ENCODE measurements around the gene COL11A2. TPM values are rescaled to one million over a fixed set of nuclear protein-coding genes. Genes with fewer than 3 reads are reported as not detected.

Gene COL11A2
- total RNA-seq, 2 experiments from 2014 or later: 1.0 to 1.1 TPM

DNA sequence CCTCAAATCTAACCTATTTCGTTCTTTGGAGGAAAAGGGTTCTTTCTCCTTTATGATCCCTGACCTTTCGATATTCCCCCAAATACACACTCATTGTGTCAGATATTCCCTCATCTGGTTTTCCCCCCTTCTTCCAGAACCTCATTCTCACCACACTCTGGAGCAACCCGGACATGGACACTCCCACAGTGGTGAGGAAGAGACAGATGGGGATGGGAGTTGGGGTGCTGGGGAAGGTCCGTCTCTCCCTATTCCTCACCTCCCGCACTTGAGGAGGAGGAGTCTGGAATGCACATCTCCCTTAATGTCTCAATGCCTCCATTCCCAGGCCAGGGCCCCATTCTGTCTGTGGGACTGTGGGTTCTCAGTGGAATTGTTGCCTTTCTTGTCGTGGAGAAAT, 9.7 kb upstream of the COL11A2 start:
- peaks cover 67% of the 10 kb centered on the region for H3K4me1 Mint-ChIP-seq

DNA sequence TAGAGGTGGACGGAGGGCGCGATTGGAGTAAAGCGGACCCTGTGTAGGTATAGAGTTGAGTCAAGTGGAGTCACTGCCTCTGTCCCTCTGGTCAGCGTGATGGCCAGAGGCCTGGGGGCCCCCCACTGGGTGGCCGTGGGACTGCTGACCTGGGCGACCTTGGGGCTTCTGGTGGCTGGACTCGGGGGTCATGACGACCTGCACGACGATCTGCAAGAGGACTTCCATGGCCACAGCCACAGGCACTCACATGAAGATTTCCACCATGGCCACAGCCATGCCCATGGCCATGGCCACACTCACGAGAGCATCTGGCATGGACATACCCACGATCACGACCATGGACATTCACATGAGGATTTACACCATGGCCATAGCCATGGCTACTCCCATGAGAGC, 8.9 kb upstream of the COL11A2 start:
- H3K36me3 Mint-ChIP-seq: peaks cover 36% of the 10 kb centered on the region
- H3K9me3 Mint-ChIP-seq: no peaks in the 10 kb centered on the region
- DNase-seq: no peak
- peaks cover 65% of the 10 kb centered on the region for H3K4me1 Mint-ChIP-seq
- H3K27me3 Mint-ChIP-seq: no peaks in the 10 kb centered on the region
- peak overlapping the region; percentile 98 for H3K27ac Mint-ChIP-seq
- H3K4me3 Mint-ChIP-seq: peak overlapping the region; percentile 92

More for the DNA sequence above, 9.7 kb upstream of the COL11A2 start:
- no peak for DNase-seq
- Mint-ChIP-seq H3K36me3 (peaks cover 33% of the 10 kb centered on the region), H3K4me3 (peak overlapping the region; percentile 92), H3K27me3 (no peaks in the 10 kb centered on the region), H3K9me3 (no peaks in the 10 kb centered on the region), H3K27ac (peak overlapping the region; percentile 98)

DNA sequence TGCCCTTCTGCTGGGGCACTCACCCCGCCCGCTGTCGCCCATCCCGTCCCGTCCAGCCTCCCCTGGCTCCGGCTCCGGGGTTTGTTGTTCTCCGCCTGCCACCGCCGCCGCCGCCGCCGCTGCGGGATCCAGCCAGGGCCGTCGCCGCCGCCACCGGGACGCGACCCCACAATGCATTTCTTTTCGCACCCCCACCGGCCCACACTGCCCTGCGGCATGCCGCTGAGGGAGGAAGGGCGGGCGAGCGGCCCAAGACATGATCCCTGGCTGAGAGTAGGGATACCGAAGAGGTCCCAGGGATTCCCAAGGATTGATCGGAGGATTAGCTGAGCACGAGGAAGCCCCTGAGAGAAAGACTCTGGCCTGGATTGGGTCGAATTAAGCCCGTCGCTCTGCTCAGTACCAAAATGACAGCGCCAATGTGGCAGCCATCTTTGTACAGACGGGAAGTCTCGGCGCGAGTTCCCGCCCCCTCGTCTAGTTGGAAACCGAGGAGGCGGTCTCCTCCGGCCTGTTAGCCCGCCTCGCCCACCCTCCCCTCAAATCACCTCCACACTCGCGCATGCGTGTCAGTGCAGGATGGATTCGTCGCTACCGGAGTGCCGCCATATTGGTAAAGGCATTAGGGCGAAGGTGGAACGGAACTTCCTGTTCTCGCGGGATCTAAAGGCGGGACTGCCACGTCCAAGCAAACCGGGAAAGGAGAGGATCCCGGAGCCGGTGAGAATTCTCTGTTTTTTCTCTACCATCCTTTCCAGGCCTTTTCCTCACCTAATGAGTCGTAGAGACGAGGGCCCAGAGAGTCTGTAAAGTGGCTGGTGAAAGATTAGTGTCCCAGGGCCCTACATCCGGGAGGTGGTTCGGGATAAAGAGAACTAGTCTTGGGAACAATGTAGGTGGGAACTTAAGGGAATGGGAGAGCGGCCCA, 8.2 kb upstream of the COL11A2 start, which contains the start of the genes RXRB and SLC39A7:
TSS of gene RXRB (minus strand) at position 447 of the 928 bp plus-strand sequence. CDS start at position 258, 189 bp downstream.
TSS of gene SLC39A7 (plus strand) at position 649 of the 928 bp plus-strand sequence. CDS start 379 bp downstream, outside the sequence.
- Mint-ChIP-seq H3K27me3 (no peaks in the 10 kb centered on the region), H3K4me1 (peaks cover 59% of the 10 kb centered on the region), H3K9me3 (no peaks in the 10 kb centered on the region), H3K4me3 (peak within 1 kb of the TSS; percentile 92), H3K36me3 (peaks cover 36% of the 10 kb centered on the region), H3K27ac (peak within 1 kb of the TSS; percentile 98)
- peak; percentile 97 for DNase-seq

DNA sequence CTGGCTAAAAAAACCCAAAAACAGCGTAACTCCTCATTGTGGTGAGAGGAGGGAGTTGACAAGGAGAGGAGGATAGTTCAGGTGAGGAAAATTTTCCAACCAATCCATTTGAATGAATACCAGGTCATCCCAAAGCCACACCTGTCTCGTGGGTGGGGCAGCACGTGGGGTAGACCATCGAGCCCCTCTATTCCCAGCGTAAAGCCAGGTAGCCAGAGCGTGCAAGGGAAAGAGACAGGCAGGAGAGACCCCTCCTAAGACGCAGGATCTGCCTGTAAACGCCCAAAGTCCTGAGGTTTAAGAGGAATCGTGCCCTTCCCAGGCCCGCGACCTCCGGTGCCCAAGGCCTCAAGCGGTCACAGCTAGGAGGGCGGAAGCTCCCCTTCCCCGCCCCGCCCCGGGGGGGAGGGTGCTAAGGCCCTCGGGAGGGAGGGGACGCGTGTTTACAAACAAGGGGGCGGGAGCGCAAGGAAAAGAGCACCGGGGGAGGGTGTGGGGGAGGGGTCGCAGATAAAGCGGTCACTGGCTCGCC, 7.5 kb upstream of the COL11A2 start:
- DNase-seq: peak; percentile 81
- Mint-ChIP-seq H3K9me3 (no peaks in the 10 kb centered on the region), H3K4me1 (peaks cover 54% of the 10 kb centered on the region), H3K27ac (peak overlapping the region; percentile 89), H3K4me3 (peak overlapping the region; percentile 92), H3K36me3 (peaks cover 38% of the 10 kb centered on the region), H3K27me3 (no peaks in the 10 kb centered on the region)

DNA sequence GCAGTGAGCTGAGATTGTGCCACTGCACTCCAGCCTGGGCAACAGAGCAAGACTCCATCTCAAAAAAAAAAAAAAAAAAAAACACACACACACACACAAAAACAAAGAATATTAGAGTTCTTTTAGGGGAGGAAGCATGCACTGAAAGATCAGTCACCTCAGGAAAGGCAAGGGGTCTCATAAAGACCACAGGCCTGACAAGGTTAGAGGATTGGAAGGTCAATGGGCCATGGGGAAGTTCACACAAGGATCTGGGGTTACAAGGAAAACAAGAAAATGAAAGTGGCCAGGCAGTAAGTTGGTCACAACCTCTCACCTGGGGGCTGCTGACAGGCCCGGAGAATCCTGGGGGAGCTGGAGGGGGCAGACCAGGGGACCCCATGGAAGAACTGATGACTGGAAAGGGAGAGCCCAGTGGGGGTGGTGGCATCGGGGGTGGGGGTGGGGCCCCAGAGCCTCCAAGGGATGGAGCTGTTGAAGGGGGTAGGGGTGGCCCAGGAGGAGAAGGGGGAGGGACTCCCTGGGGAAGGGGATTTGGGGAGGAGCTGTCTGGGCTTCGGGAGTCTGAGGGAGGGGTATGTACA, 6.7 kb upstream of the COL11A2 start:
- Mint-ChIP-seq H3K27me3 (no peaks in the 10 kb centered on the region), H3K9me3 (no peaks in the 10 kb centered on the region), H3K4me3 (peak overlapping the region; percentile 92), H3K36me3 (peaks cover 38% of the 10 kb centered on the region), H3K4me1 (peaks cover 52% of the 10 kb centered on the region), H3K27ac (peak overlapping the region; percentile 89)
- DNase-seq: no peak

DNA sequence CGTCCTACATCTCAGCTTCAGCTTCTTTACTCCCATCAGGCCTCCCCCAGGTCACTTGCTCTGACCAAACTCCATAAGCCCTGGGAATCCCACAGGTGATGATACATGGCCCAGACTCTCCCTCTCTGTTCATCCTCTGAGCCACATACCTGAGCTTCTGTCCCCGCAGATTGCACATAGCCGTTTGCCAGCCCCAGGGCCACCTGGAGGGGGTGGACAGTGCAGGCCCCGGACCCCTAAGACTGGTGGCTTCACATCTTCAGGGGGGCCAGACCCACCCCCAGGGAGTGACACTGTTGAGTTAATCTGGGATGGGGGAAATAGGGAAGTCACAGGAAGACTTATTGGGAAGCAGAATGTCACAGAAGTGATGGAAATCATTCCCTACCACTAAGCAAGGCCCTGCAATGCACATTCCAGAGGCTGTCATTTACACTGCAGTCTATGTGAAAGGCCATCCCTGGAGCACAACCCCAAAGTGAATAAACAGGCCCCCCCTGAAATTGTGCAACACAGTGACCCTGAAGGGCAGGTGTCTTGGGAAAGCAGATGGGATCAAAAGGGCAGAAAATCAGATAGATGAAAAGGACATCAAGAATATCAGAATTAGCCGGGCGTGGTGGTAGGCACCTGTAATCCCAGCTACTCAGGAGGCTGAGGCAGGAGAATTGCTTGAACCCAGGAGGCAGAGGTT, 6.0 kb upstream of the COL11A2 start:
- Mint-ChIP-seq H3K27ac (peak overlapping the region; percentile 89), H3K9me3 (no peaks in the 10 kb centered on the region), H3K36me3 (peaks cover 32% of the 10 kb centered on the region), H3K27me3 (no peaks in the 10 kb centered on the region), H3K4me3 (peak overlapping the region; percentile 92), H3K4me1 (peaks cover 53% of the 10 kb centered on the region)
- no peak for DNase-seq

DNA sequence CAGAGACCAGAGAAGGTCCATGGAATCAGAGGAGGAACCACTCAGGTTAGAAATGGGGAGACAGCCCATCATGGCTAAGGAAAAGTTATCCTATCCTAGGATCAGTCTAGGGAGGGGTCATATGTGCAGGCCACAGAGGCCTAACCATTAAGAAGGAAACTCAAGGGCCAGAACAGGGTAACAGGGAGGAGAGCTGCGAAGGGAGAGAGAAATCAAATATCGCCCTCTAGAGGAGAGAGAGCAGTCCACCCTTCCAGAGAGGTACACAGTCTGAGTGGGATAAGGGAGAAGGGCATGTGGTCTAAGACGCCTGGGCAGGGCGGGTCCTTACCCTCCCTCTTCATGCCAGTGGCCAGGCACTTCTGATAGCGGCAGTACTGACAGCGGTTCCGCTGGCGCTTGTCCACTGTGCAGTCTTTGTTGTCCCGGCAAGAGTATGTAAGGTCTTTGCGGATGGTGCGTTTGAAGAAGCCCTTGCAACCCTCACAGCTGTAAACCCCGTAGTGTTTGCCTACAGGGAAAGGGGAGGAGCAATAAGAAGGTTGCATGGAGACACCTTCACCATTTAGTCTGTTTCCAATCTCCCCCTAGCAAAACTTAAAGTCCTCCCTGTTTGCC, 5.3 kb upstream of the COL11A2 start:
- Mint-ChIP-seq H3K9me3 (no peaks in the 10 kb centered on the region), H3K27me3 (no peaks in the 10 kb centered on the region), H3K36me3 (peaks cover 25% of the 10 kb centered on the region), H3K27ac (peak overlapping the region; percentile 34), H3K4me1 (peaks cover 48% of the 10 kb centered on the region), H3K4me3 (peak overlapping the region; percentile 19)
- no peak for DNase-seq

DNA sequence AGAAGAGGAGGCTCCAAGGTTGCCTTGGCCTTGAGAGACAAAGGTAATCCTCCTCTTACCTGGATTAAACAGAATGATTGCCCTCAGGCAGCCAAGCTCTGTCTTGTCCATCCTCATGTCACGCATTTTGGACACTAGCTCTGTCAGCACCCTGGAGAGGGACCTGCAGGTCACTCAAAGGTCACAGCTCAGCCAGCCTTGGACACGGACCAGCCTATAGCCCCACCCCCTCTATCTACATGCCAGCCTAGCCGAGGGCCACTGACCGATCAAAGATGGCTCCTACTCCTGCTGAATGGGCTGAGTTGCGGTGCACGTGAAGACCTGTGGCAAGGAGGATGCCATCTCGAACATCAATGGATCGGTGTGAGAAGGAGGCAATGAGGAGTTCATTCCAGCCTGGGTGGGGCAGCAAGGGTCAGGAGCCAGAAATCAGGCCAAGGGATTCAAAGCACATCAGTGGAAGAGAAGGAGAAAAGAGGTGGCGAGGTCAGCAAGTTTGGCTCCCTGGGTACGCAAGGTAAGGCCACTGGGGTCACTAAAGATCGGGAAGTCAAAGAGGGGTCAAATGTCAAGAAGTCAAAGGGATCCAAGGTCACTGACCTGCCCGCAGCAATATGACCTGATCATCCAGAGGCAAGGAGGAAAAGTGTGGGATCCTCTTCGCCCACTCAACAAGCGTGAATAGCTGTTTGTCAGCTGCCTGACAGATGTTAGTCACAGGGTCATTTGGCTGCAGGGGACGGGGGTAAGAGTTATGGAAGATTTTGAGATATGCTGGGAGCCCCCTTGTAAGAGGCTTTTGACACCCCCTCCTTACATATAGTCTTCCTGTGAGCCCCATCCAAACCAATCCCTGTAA, 3.3 kb upstream of the COL11A2 start:
- Mint-ChIP-seq H3K27ac (peak overlapping the region; percentile 6), H3K27me3 (peaks cover 11% of the 10 kb centered on the region), H3K9me3 (no peaks in the 10 kb centered on the region), H3K36me3 (peaks cover 11% of the 10 kb centered on the region), H3K4me1 (peaks cover 37% of the 10 kb centered on the region), H3K4me3 (no peak overlapping the region)
- no peak for DNase-seq

DNA sequence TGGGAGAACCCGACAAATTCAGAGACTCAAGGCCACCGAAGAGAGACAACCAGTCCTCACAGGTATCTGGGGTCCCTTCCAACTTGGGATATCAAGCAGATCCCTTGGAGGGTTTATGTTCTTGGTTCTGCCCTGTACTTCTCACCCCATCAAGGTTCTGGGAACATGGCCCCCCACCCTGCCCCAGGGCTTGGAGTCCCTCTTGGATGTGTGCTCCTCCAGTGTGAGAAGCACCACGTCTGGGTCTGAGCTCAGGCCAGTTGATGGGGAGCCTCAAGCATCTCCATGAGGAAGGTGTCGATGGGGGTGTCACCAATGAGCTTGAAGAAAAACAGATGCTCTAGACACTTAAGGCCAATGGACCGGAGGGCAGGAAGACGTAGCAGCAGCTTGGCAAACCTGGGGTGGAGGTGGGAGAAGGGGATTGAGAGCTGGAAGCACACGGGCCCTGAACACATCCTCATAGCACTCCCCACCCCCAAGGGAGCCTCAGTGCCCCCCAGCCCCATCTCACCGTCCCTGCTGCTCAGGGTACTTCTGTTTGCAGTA, 2.2 kb upstream of the COL11A2 start:
- H3K27me3 Mint-ChIP-seq: peaks cover 11% of the 10 kb centered on the region
- no peak overlapping the region for H3K27ac Mint-ChIP-seq
- no peak for DNase-seq
- H3K4me3 Mint-ChIP-seq: no peak overlapping the region
- H3K36me3 Mint-ChIP-seq: peaks cover 11% of the 10 kb centered on the region
- no peaks in the 10 kb centered on the region for H3K9me3 Mint-ChIP-seq
- peaks cover 36% of the 10 kb centered on the region for H3K4me1 Mint-ChIP-seq

DNA sequence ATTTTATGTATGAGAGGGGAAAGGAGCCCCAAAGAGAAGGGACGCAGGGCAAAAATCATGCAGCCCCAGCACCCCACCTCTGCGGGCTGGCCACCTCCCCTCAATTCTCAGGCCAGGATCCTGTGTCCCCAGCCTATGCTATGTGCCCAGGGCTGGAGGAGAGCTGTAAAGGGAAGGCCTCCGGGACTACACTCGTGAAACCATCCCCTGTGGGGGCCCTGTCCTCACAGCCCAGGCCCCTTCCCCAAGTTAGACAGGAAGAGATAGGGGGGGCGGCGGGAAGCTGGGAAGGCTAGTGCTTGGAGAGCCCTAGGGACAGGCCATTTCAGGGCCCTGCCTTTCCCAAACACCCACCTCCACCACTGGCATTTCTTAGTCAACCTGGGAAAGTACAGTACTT, 1.4 kb upstream of the COL11A2 start:
- Mint-ChIP-seq H3K36me3 (peaks cover 8% of the 10 kb centered on the region), H3K4me1 (peaks cover 29% of the 10 kb centered on the region), H3K4me3 (peak overlapping the region; percentile 24), H3K27ac (no peak overlapping the region), H3K9me3 (no peaks in the 10 kb centered on the region), H3K27me3 (peaks cover 11% of the 10 kb centered on the region)
- no peak for DNase-seq

DNA sequence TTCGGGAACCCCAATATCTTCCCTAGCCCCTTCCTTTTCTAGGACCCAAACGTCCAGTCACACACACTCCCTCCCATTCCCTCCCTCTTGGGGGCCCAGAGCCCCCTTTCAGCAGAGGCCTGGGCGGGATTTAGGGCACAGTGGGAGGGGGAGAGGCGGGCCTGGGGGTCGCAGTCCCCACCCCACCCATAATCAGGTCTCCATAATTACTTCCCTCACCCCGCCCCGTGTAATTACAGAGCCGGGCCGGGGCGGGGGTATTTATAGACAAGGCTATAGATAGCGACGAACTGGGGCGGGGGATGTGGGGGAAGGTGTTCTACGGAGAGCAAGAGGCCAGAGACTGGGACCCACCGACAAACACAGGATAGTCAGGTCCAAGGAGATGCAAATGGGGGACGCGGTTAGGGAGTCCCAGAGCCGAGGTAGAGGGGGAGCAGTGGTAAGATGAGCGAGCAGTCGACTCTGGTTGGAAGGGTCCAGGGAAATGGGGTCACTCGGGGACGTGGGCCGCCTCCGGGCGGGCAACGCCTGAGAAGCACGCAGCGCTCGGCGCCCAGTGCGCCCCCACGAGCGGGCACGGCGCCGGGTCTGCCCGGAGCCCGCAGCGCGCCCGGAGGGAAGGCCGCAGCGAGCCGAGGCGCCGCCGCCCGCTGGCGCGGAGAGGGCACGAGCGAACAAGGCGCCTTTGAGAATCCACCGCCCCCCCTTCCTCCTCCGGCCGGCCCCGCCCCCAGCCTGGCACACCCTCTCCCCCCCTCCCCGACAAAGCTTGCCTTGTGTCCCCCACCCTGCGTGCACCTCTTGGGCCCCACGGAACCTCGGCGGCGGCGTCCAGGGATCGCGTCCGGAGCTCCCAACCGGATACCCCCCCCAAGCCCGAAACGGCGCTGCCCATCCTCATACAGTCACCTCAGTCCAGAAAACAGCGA, 670 bp upstream of the COL11A2 start:
- Mint-ChIP-seq H3K27me3 (peaks cover 11% of the 10 kb centered on the region), H3K36me3 (peaks cover 8% of the 10 kb centered on the region), H3K9me3 (no peaks in the 10 kb centered on the region), H3K4me3 (peak overlapping the region; percentile 67), H3K4me1 (peaks cover 22% of the 10 kb centered on the region), H3K27ac (no peak overlapping the region)
- no peak for DNase-seq

DNA sequence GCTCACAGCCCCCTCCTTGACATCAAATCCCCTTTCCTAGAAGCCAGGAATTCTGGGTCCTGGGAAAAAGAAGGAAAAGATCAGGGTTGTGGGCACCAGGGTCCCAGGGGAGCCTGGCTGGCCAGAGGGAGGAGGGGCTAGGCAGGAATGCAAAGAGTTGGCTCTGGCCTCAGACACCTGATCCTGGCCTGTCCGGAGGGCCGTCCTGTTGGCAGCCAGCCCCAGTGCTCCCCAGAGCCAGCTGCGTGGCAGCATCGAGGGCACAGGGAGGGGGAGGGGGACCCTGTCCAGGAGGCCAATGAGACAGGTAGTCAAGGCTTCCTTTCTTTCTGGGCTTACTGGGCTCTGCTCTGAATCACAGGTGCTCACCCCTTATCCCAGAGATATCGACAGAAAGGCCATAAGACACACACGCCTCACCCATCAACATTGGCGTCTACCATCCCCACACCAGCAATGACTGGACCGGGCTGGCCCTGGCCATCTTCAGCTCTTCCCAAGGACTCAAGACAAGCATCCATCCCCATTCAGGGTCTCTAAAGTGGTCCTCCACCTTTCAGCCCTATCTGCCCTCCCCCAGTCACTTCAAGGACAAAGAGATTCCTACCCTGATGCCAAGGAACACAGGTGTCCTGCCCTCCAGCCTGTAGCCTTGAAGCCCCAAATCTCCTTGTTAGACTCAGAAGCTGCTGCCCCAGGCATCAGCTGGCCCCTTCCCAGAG, 723 bp downstream of the COL11A2 start:
- Mint-ChIP-seq H3K27me3 (peaks cover 11% of the 10 kb centered on the region), H3K4me3 (no peak overlapping the region), H3K4me1 (peaks cover 13% of the 10 kb centered on the region), H3K27ac (no peak overlapping the region), H3K36me3 (peaks cover 7% of the 10 kb centered on the region), H3K9me3 (no peaks in the 10 kb centered on the region)
- DNase-seq: no peak

All from activated naive CD8-positive, alpha-beta T cell treated with anti-CD3 and anti-CD28 coated beads for 36 hours (primary cell).